ENCODE measurements around the gene SHH.
"Not testable (repeated sequence)": the region's sequence is repeated elsewhere in the genome, so short reads cannot be mapped to it uniquely, and the experiment has no call there.

The SHH gene

DNA sequence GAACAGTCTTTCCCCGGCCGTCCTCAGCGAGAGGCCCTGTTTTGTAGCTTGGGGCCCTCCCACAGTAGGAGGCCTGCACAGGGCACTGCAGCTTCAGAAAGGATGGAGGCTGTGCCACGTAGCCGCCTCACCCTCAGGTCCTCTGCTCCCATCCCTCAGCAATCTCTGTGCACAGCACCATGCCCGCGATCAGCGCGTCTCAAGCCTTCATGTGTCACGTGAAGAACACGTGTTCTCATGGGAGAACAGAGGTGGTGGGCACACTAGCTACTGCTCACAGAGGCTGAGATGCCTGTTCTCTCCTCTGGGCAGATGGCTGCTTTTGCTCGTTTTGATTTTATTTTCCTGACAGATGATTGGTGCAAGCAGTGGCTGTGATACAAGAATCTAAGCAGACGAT lies 8.5 kb upstream of the SHH start:
- no peak for DNase-seq (ENCODE audit: low read depth in 2 of 3, low spot score in 2 of 3)

DNA sequence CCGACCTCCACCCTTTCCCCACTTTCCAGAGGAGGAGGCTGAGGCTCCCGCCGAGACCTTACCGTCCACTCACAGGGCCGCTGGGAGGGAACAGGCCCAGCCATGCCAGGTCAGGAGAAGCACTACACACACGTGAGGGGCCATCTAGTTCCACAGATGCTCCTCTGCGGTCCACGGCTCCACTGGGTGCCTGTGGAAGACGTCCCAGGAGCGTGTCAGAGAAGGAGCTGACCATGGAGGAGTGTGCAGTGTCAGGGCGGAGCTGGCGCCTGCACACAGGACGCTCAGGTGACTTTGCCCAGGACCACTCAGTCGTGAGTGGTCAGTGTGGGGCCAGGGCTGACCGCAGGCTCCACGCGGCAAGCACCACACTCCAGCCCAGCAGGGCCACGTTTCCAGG lies 8.0 kb upstream of the SHH start:
- DNase-seq (ENCODE audit: low read depth in 2 of 3, low spot score in 2 of 3): no peak

DNA sequence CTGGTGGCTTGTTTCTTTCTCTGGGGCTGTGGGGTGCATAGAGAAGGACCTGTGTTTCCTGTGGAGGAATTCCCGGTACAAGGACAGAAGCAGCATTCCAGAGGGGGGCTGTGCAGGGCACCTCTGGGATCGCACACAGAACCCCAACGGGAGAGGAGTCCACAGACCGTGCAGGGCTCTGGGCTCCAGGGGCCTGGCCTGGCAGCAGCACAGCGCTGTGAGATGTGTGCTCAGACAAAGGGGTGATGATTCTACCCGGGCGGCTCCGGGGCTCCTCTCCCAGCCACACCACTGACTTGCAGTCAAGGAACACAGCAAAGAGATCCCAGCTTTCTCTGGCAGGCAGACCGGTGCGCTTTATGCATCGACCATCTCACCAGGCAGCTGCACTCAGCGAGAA lies 6.9 kb upstream of the SHH start:
- no peak for DNase-seq (ENCODE audit: low read depth in 2 of 3, low spot score in 2 of 3)

DNA sequence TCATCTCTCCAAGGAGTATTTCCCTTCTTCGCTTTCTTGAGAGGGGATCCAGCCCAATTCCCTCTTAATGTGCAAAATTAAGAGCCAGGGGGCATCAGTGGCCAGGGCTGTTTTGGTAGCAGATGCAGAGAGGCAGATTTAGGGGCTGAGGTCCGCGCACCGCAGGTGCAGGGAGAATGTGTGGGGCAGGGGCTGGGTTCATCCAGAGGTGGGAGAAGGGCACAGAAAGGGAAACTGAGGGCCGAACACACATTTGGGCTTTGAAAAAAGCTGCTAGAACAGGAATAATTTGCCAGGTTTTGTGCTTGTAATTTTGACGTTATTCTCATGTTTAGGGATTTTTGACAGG lies 6.5 kb upstream of the SHH start:
- no peak for DNase-seq (ENCODE audit: low read depth in 2 of 3, low spot score in 2 of 3)

DNA sequence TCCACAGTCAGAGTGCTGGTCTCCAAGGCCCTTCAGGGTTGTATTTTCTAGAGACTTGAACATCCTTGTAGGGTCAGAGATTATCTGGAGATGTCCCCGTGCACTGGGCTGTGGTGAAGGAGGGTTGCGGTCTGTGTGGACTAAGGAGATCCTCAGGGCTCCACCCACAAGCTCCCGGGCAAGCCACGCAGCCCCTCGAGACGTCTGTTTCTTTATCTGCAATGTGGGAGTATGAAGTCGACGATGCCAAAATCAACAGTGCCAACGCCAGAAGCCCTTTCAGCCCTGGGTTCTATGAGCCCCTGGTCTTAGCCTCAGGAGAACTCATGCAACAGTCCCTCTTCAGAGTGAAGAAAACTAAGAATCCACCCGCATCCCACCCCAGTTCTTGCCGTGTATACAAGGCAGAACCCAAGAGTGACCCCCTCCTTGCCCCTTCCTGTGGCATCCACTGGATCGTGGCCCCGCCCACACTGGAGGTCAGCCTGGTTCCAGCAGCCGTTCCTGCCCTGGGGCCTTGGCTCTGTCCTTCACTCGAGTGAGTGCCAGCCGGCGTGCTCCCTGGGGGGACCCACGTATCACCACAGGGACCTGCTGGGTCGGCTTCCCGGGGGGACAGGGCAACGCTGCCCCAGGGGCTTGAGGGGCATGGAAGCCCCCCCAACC lies 6.0 kb upstream of the SHH start:
- DNase-seq (ENCODE audit: low read depth in 2 of 3, low spot score in 2 of 3): no peak

DNA sequence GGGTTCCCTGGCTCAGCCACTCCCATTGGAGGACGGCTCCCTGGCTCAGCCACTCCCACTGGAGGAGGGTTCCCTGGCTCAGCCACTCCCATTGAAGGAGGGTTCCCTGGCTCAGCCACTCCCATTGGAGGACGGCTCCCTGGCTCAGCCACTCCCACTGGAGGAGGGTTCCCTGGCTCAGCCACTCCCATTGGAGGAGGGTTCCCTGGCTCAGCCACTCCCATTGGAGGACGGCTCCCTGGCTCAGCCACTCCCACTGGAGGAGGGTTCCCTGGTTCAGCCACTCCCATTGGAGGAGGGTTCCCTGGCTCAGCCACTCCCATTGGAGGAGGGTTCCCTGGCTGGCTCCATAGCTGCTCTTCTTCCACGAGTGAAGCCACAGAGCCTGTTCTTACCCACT lies 5.3 kb upstream of the SHH start:
- DNase-seq (ENCODE audit: low read depth in 2 of 3, low spot score in 2 of 3): not testable (repeated sequence)

DNA sequence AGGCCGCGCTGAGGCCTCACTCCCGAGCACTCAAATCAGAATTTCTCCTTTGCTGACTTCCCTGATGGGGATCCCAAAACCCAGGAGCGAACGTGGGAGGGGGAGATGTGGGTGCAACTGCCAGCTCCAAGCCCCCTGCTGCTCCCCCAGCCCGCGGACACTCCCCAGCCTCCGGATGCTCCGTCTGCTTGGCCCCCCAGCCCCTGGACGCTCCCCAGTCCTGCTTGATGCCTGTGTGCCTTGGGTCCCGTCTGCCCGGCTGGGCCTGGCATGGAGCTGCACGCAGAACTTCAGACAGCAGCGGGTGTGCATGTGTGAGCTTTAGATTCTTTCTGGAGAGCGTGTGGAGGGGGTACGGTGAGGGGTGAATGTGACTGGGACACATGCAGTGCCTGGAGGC lies 4.7 kb upstream of the SHH start:
- no peak for DNase-seq (ENCODE audit: low read depth in 2 of 3, low spot score in 2 of 3)

DNA sequence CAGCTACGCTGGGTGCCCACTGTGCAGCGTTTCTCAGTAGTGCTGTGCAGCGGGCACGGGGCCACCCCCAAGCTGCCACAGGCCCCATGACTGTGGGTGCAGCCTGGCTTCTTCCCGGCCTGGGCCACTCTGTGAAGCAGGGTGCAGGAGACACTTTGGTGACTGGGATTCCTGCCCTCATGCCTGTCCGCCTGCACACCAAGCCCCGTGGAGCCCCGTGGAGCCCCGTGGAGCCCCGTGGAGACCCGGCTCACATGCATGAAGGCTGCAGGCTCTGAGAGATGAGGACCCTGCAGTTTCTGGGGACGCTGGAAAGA lies 3.9 kb upstream of the SHH start:
- DNase-seq (ENCODE audit: low read depth in 2 of 3, low spot score in 2 of 3): no peak

DNA sequence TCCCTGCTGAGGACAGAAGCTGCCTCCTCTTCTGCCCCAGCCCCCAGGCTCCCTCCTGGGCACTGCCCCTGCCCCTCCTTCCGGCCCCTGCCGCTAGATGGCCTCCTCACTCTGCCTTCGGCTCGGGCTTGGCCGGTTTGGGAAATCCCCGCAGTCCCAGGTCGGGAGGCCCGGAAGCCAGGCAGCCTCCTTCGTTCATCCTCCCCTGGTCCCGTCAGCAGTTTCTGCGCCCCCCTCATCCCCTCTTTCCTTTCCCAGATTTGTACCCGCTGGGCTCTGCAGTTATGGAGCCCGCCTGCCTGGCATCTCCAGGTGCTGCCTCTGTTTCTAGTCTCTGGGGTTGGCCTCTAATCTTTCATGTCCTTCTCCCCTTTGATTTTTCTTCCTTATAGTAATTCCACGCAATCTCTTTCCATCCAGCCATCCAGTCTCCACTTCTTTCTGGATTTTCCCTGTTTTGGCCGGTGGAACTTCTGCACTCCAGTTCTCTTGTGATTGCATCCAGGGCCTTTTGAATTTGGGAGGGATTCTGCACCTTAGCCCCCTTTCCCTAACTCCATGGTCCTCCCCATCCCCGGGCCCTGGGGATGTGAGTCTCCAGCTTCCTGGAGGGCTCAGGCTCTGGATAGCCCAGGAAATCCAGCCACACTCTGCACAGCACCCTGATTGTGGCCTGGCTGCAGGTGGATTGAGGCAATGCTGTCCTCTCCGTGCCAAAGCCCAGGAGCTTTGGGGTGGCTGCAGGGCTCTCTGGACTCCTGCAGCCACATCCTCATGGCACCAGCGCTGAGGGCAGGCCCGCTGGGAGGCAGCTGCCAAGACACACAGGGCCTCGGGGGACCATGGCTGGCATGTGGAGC lies 3.3 kb upstream of the SHH start:
- peak; percentile 36 to 55 (median 50) for DNase-seq (ENCODE audit: low read depth in 2 of 3, low spot score in 2 of 3)

DNA sequence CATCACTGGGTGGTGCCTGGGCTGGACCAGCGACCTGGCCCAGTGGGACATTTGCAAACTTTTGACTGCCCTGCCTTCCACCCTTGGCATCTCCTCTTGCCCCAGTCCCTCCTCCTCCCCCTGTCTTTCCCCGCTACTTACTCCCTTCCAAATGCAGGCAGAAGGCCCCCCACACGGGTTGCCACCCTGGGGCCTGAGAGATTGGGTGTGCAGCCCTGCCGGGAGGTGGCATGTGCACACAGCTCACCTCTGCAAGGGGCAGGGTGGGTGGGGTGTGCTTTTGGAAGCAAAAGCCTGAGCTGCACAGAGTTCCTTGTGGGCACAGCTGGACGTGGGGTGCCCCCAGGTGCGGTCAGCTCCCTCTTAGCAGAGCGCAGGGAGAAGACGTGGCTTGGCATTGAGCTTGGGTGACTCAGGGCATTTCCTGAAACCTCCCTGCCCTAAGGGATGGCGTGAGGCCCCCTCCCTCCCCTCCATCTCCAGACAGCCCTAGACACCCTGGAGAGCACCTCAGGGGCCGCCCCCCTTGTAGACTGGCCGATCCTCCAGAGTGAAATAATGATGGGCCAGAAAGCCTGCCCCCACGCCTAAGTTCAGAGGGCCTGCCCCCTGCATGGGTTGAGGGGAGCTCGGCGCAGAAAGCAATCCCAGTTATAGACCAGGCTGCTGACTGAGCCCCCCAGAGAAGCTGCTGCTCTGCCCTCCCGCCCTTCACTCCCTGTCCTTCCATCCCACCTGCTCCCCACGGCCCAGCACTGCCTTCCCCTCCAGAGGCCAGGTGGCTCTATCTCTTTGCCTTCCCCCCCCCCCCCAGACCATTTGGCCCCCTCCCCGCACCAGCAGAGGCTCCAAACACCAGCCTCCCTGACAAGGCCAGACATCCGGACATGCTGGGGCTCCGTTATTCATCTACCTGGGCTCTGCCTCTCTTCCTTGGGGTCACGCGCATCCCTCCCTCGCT lies 2.3 kb upstream of the SHH start:
- DNase-seq (ENCODE audit: low read depth in 2 of 3, low spot score in 2 of 3): no peak

DNA sequence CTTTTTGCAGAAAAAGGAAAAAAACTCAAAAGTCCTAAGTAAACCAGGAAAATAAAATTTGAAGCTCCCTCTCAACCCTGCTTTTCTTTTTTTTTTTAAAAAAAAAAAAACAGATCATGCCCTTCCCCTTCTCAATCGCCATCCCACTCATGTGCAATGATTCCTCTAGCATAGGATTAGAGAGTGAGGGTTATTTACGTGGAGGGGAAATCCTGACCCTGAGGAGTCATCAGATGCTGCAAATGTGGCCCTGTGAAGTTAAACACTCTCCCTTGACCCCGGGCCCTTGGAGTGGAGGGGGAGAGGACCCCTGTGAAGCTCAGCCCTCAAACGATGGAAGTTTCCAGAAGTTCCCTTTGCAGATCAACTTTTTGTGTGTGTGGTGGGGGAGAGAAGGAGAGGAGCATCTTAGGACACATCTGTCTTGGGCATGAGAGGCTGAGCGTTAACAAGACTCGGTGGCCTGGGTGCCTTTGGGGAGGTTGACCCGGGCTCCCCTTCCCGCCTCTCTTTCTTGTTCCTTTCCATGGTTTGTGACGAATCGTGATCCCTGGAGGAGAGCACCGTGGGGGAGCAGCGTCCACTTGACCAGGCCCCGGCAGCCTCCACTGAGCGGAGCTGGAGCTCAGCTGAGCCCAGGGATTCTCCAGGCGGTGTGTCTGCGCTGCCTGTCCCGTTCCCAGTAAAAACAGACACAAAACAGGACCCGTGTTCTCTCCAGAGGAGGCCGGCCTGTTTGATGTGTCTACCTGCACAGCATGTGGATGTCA lies 1.5 kb upstream of the SHH start:
- DNase-seq (ENCODE audit: low read depth in 2 of 3, low spot score in 2 of 3): no peak

DNA sequence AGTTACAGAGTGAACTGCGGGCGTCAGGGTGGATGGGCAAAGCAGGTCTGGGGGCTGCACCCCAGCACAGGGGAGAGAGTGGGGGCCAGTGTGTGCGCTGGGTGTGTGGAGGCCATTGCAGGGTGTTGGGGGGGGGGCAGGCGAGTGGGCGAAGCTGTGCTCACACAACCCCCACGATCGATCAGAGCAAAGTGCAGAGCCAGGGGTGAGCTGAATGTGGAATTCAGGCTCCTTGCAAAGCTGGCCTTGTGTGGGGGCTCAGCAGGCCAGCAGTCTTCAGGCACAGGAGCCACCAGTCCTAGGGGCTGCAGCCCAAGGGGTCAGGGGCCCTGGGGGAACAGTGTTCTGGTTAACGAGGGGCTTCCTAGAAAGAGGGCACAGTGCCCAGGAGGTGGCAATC lies 862 bp upstream of the SHH start:
- no peak for DNase-seq (ENCODE audit: low read depth in 2 of 3, low spot score in 2 of 3)

DNA sequence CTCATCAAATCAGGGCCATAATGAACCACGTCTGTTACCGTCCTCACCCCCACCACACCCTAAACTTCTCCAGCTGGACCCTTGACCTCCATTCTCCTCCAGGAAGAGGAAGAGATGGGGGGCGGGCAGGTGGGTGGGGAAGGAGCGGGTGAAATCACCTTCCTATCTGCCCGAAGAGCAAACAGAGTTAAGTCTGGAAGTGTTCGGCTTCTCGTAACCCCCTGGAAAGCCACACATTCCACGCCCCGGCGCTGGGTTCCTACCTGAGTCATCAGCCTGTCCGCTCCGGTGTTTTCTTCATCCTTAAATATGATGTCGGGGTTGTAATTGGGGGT lies 736 bp downstream of the SHH start:
- no peak for DNase-seq (ENCODE audit: low read depth in 2 of 3, low spot score in 2 of 3)

DNA sequence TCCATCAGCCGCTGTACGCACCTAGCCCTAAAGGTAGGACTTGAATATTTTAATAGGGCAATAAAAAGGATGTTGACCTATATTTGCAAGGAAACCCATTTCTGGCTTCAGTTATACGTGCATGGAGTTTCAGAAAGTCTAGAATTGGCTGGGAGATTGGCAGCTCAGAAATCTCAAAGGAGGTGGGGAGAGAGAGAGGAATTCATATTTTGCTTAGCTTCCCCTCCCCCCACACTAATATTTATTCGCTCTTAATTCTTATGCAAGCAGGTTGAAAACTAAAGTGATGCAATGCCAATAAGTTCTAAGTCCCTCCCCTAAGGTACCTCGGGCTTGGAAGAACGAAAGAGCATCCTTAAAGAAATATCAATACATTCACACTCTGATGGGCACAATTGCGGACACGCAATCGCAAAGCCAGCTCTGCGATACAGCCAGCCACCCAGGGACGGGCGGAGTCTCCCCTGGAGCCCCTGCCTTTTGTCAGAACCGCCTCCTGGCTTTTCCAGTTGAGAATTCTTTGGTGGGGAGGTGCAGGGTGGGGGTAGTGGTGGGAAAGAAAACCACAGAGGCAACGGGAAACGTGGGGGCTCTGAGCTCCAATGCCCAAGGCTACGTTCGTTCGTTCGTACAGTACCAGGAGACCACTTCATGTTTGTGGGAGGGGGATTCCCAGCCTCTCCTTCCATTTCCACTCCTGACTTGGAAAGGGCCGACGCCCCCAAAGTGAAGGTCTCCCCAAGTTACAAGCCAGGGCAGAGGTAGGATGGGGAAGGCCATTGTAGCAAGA lies 1.3 kb downstream of the SHH start:
- DNase-seq (ENCODE audit: low read depth in 2 of 3, low spot score in 2 of 3): no peak

DNA sequence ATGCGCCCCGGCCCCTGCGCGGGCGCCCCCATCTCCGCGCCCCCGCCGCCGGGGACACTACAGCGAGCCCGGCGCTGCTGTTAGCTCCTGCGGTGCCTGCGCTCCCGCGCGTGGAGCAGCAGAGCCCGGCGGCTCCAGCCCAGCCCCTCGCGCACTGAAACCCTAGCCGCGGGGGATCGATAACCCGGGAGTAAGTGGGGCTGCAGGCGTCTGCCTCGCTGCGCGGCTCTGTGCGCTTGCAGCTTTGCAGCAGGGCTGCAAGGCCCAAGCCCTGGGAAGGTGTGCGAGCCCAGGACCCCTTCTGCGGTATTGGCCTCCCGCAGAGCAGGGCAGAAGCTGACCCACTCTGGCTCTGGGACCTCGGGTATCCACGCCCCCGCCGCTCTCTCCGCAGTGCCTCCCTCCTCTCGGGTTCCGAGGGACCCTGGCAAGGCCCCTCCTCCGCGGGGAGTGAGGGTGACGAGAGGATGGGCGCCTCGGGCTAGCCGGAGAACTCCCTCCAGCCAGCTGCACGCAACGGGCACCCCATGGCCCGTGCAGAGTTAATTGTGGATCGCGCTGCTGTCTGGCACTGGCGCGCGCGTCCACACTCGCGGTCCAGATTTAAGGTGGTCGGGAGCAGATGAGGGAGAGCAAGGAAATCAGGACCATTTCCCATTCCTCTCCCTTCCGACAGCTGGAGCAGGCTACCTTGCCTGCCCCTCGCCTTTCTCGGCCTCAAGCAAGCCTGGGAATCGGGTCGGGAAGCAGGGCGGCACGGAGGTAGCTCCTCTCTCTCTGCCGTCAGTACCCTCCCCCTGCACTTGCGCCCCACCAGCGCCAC lies 2.1 kb downstream of the SHH start:
- no peak for DNase-seq (ENCODE audit: low read depth in 2 of 3, low spot score in 2 of 3)

DNA sequence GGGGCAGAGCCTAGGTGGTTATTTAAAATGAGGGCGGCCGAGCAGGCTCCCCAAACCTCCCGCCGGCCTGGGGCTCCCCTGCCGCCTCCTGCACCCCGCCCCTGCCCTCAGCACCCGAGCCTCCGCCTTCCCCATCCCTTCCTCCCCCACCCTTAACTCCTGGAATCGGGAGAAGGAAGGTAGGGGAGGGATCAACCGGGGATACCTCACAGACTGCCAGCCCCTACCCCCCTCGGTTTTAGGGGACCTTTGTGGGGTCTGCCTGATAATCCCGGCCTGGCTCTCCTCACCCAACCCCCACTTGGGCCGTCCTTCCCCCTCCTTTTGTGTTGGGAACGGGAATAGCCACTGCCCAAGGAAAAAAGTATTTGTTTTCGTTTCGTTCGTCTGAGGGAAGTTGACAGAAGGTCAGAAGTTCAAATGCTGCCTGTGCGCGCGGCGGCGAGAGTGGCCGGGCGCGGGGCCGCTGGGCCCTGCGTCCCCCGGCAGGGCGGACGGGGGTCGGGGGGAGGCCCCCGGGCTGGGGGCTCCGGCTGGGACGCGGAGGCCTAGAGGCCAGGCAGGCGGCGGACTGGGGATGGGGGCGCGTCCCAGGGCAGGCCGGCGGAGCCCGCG lies 2.8 kb downstream of the SHH start:
- no peak for DNase-seq (ENCODE audit: low read depth in 2 of 3, low spot score in 2 of 3)

DNA sequence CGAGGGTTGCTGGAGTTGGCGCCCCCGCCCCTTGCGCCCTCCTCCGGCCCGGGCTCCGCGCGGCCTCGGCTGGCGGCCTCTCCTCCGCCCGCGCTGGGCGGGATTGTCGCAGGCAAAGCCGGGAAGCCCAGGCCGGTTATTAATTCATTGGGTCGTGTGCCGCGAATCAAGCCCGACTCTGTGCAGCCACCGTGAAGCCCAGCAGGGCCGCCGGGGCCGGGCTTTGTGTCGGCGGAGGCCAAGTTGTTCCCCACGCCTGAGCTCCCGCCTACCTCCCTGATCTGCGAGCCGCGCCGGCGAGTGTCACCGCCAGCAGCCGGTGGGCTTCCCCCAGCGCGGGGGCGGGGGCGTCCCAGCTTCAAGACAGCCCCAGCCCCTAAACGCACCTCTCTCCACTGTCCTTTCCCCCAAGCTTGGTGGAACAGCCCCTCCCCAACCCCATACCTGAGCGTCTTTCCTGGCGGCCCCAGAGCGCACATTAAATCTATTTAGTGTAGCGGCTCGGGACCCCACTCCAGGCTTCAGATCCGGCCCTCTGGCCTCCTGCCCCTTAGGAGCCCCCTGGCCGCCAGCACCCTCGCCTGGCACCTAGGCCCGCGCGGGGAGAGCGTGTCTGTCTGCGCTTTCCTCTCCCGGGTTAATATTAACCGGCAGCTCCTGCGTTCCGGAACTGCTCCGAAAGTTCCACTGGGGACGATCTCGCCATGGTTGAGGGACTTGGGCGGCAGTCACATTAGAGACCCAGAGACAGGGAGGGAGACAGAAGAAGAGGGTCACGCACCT lies 3.5 kb downstream of the SHH start:
- no peak for DNase-seq (ENCODE audit: low read depth in 2 of 3, low spot score in 2 of 3)

DNA sequence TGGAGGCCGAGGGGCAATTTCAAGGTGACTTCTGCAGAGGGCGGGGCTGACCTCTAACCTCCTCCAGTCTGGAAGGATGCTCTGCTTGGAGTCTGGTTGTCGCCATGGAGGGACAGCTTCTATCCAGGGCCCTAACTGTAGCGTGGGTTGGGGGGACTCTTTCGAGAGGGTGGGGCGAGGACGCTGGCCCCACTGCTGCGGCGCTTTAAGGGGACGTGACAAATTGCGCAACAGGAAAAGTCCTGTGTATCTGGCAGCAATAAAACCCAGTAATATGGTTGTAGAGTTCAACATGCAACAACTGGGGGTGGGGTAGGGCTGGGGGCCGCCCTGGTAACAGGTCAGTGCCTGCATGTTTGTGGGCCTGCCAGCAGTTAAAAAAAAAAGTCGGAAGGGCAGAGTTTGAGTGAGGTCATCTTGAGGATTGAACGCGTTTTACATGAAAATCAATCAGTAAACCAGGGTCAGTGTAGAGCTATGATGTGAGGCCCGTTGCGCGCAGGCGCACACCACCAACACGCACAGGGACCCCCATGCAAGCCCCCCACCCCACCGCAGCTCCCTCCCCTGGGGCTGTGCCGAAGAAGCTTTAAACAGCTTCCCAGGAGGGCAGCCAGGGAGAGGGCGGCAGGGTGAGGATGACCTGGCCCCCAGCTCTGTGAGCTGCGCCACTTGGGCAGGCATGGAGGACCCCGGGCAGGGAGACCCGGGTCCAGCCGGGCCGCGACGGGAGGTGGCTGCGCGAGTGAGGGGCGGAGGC lies 4.3 kb downstream of the SHH start:
- no peak for DNase-seq (ENCODE audit: low read depth in 2 of 3, low spot score in 2 of 3)
